K562 (cell line): ENCODE results near the gene IFNGR2. TPM values are rescaled to one million over a fixed set of nuclear protein-coding genes. Genes with fewer than 3 reads are reported as not detected.

Experiments used
- ARID3A ChIP-seq: IDR thresholded peaks from 2 replicates; pipeline ENCODE4 v1.6.1; 2012; ENCODE audit warnings: low read depth, low read length, improper control_type of control experiment, borderline replicate concordance
- BCL6 ChIP-seq: fragments of 250-450 bp; sonication (Bioruptor Pico); IDR thresholded peaks from 2 replicates; pipeline ENCODE4 v1.4.0; 2020
- CEBPG ChIP-seq, 3 experiments: fragments of 200-800 bp in 1 of 3; sonication (Bioruptor generic) in 1 of 3; sonication (generic) in 1 of 3; formaldehyde crosslinking in 1 of 3; IDR thresholded peaks in 2 of 3; conservative IDR thresholded peaks in 1 of 3; 2 replicates each; pipeline versions ENCODE4 v1.6.1 to v1.8.0; 2016 to 2022; ENCODE audit warnings: missing compliant biosample characterization in 2 of 3, missing genetic modification characterization in 2 of 3, mild to moderate bottlenecking in 1 of 3, missing genetic modification reagents in 1 of 3
- FOSL1 ChIP-seq: fragments of 200-800 bp; sonication (Bioruptor generic); conservative IDR thresholded peaks from 2 replicates; pipeline ENCODE4 v1.6.1; 2016; ENCODE audit warnings: missing genetic modification characterization, missing compliant biosample characterization
- FOXA3 ChIP-seq, 2 experiments: fragments of 450-650 bp in 1 of 2; sonication (generic) in 1 of 2; formaldehyde crosslinking; IDR thresholded peaks in 1 of 2; conservative IDR thresholded peaks in 1 of 2; 2 replicates each; pipeline versions ENCODE4 v1.4.0 to v1.8.0; 2020 to 2022; ENCODE audit warnings: mild to moderate bottlenecking in 2 of 2, missing genetic modification reagents in 1 of 2
- HDAC1 ChIP-seq, 2 experiments: fragments of 450-650 bp; IDR thresholded peaks; 2 replicates each; pipeline ENCODE4 v1.6.1; 2016 to 2017; ENCODE audit warnings: inconsistent platforms in 1 of 2, mild to moderate bottlenecking in 1 of 2, moderate library complexity in 1 of 2
- KLF1 ChIP-seq: fragments of 450-650 bp; IDR thresholded peaks from 2 replicates; pipeline ENCODE4 v1.6.1; 2016; ENCODE audit warnings: missing genetic modification characterization, missing compliant biosample characterization
- MED1 ChIP-seq: sonication (generic); formaldehyde crosslinking; IDR thresholded peaks from 2 replicates; pipeline ENCODE4 v1.8.1; 2023; ENCODE audit warnings: missing genetic modification reagents, borderline replicate concordance
- NFXL1 ChIP-seq: fragments of 450-650 bp; formaldehyde crosslinking; IDR thresholded peaks from 2 replicates; pipeline ENCODE4 v1.4.0; 2021; ENCODE audit warnings: mild to moderate bottlenecking
- NR2C2 ChIP-seq, 2 experiments: fragments of 200-800 bp in 1 of 2; sonication (Bioruptor generic) in 1 of 2; sonication (generic) in 1 of 2; formaldehyde crosslinking in 1 of 2; IDR thresholded peaks; 2 replicates each; pipeline versions ENCODE4 v1.6.1 to v1.8.0; 2016 to 2022; ENCODE audit warnings: mild to moderate bottlenecking in 1 of 2, missing compliant biosample characterization in 1 of 2, missing genetic modification characterization in 1 of 2, missing genetic modification reagents in 1 of 2
- NR4A1 ChIP-seq, 2 experiments: fragments of 250-450 bp in 1 of 2; fragments of 450-650 bp in 1 of 2; sonication (Bioruptor Pico) in 1 of 2; IDR thresholded peaks; 2 replicates each; pipeline versions ENCODE4 v1.4.0 to v1.6.1; 2016 to 2020; ENCODE audit warnings: mild to moderate bottlenecking in 2 of 2, missing compliant biosample characterization in 1 of 2, missing genetic modification characterization in 1 of 2, moderate library complexity in 1 of 2
- POLR2H ChIP-seq: IDR thresholded peaks from 2 replicates; pipeline ENCODE4 v1.6.1; 2016; ENCODE audit warnings: missing genetic modification characterization, low read depth, mild to moderate bottlenecking, control low read depth, missing compliant biosample characterization, moderate library complexity
- RNF219 ChIP-seq: fragments of 250-450 bp; sonication (Bioruptor Pico); IDR thresholded peaks from 2 replicates; pipeline ENCODE4 v1.5.0; 2022; ENCODE audit warnings: mild to moderate bottlenecking
- SMAD4 ChIP-seq: fragments of 250-450 bp; sonication (Bioruptor Pico); conservative IDR thresholded peaks from 2 replicates; pipeline ENCODE4 v1.8.0; 2021; ENCODE audit warnings: inconsistent platforms, mild to moderate bottlenecking, moderate library complexity
- TEAD4 ChIP-seq, 2 experiments: sonication (generic) in 1 of 2; formaldehyde crosslinking in 1 of 2; IDR thresholded peaks; 2 replicates each; pipeline versions ENCODE4 v1.6.1 to v1.8.0; 2012 to 2022; ENCODE audit warnings: borderline replicate concordance in 1 of 2, inconsistent platforms in 1 of 2, low read length in 1 of 2, mild to moderate bottlenecking in 1 of 2, missing genetic modification reagents in 1 of 2
- TOE1 ChIP-seq, 2 experiments: fragments of 450-650 bp in 1 of 2; sonication (generic) in 1 of 2; formaldehyde crosslinking in 1 of 2; IDR thresholded peaks; 2 replicates each; pipeline versions ENCODE4 v1.7.1 to v1.8.0; 2016 to 2022; ENCODE audit warnings: borderline replicate concordance in 2 of 2, mild to moderate bottlenecking in 2 of 2, antibody characterized with exemption in 1 of 2, inconsistent platforms in 1 of 2, low read depth in 1 of 2, missing genetic modification reagents in 1 of 2, moderate library complexity in 1 of 2
- ZBTB17 ChIP-seq: fragments of 450-650 bp; formaldehyde crosslinking; IDR thresholded peaks from 2 replicates; pipeline ENCODE4 v1.4.0; 2020; ENCODE audit warnings: mild to moderate bottlenecking
- ZNF133 ChIP-seq: fragments of 250-450 bp; sonication (Bioruptor Pico); IDR thresholded peaks from 2 replicates; pipeline ENCODE4 v1.4.0; 2020; ENCODE audit warnings: mild to moderate bottlenecking
- ZNF217 ChIP-seq: sonication (generic); formaldehyde crosslinking; IDR thresholded peaks from 2 replicates; pipeline ENCODE4 v1.8.0; 2022; ENCODE audit warnings: mild to moderate bottlenecking, missing genetic modification reagents
- ZZZ3 ChIP-seq: fragments of 450-650 bp; IDR thresholded peaks from 2 replicates; pipeline ENCODE4 v1.6.1; 2016; ENCODE audit warnings: antibody characterized with exemption, mild to moderate bottlenecking, moderate library complexity
- polyA plus RNA-seq, 8 experiments: library from polyadenylated mRNA; depleted of rRNA in 4 of 8; stranded (reverse) in 5 of 8; unstranded in 3 of 8; fragments of >200 nt; fragmentation: Nextera tagmentation in 2 of 8; fragmentation: Illumina TruSeq in 1 of 8; extraction: Ambion mirVana in 2 of 8; extraction: Trizol in 1 of 8; gene quantifications; 2 replicates each; pipeline versions ENCODE4 v1.2.1 to v1.2.3, GENCODE V29; 2011 to 2014; ENCODE audit warnings: inconsistent platforms in 1 of 8, missing spikeins in 1 of 8
- total RNA-seq, 7 experiments: library from RNA; depleted of rRNA in 6 of 7; stranded (reverse); fragments of >200 nt in 6 of 7; fragmentation: Illumina TruSeq in 2 of 7; extraction: Trizol in 2 of 7; gene quantifications; 2 replicates each; pipeline versions ENCODE4 v1.2.1 to v1.2.3, GENCODE V29; 2011 to 2021; ENCODE audit warnings: low replicate concordance in 1 of 7
- TF ChIP-seq, protein P1 (sequence below): fragments of 450-650 bp; formaldehyde crosslinking; IDR thresholded peaks from 2 replicates; pipeline ENCODE4 v1.4.0; 2020; ENCODE audit warnings: mild to moderate bottlenecking, moderate library complexity

IFNGR2 gene
- total and polyA plus RNA-seq, 9 of the 15 experiments (the other 6 are each of a cell fraction or from before 2014, with no cell fraction given): 6.7 to 58.0 (median 28.5) TPM

DNA sequence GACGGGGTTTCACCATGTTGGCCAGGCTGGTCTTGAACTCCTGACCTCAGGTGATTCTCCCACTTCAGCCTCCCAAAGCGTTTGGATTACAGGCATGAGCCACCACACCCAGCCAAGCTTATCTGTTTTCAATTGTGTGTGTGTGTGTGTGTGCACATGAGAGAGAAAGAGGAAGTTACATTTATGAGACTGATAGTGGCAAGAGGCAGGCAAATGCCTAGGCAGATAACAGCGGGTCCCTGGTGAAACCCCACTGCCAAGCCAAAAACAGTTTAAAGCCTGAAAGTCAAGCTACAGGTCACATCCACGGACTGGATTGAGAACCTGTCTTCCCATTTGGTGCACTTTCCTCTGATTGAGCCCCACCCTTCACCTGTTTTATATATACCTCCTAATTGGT is 35.1 kb upstream of the IFNGR2 start (continued):
- TF ChIP-seq ARID3A (no peak), NR4A1 (CRISPR knock-in tag; IDR thresholded peaks at IDR 0.05) (no peak), NR4A1 (tag; IDR thresholded peaks at IDR 0.05) (no peak), TEAD4 (IDR thresholded peaks at IDR 0.05; ENCODE audit: low read length) (peak; percentile 74), TEAD4 (CRISPR knock-in tag; IDR thresholded peaks at IDR 0.05; ENCODE audit: borderline replicate concordance) (no peak), RNF219 (CRISPR knock-in tag) (no peak), KLF1 (tag) (peak; percentile 33; the same call in 1 of the 2 replicates), HDAC1 (IDR thresholded peaks at IDR 0.05) (peak in 1 of 2 experiments; percentile 35; a peak in 1 of 4 replicates), POLR2H (tag) (no peak), NFXL1 (CRISPR knock-in tag) (no peak), ZNF217 (CRISPR knock-in tag) (no peak), FOSL1 (peak; percentile 30; the same call in 1 of the 2 replicates), SMAD4 (CRISPR knock-in tag) (peak; percentile 57), FOXA3 (CRISPR knock-in tag; conservative IDR thresholded peaks at IDR 0.05 in 1 of 2, IDR thresholded peaks at IDR 0.05 in 1 of 2) (peak in 1 of 2 experiments; percentile 41; a peak in 1 of 4 replicates), ZBTB17 (CRISPR knock-in tag) (0 out of 2 replicates have a peak, but pooled peaks have one; percentile 30), ZNF133 (no peak), BCL6 (CRISPR knock-in tag) (0 out of 2 replicates have a peak, but pooled peaks have one; percentile 20), MED1 (CRISPR knock-in tag) (no peak), CEBPG (CRISPR knock-in tag; IDR thresholded peaks at IDR 0.05) (no peak), CEBPG (tag; conservative IDR thresholded peaks at IDR 0.05 in 1 of 2, IDR thresholded peaks at IDR 0.05 in 1 of 2) (no peak), ZZZ3 (no peak), TOE1 (IDR thresholded peaks at IDR 0.05; ENCODE audit: borderline replicate concordance) (no peak), TOE1 (CRISPR knock-in tag; IDR thresholded peaks at IDR 0.05; ENCODE audit: borderline replicate concordance, low read depth) (no peak), NR2C2 (CRISPR knock-in tag; IDR thresholded peaks at IDR 0.05) (no peak), NR2C2 (tag; IDR thresholded peaks at IDR 0.05) (no peak; the same call in 1 of the 2 replicates)
- TF ChIP-seq, protein P1, sequence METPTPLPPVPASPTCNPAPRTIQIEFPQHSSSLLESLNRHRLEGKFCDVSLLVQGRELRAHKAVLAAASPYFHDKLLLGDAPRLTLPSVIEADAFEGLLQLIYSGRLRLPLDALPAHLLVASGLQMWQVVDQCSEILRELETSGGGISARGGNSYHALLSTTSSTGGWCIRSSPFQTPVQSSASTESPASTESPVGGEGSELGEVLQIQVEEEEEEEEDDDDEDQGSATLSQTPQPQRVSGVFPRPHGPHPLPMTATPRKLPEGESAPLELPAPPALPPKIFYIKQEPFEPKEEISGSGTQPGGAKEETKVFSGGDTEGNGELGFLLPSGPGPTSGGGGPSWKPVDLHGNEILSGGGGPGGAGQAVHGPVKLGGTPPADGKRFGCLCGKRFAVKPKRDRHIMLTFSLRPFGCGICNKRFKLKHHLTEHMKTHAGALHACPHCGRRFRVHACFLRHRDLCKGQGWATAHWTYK (CRISPR knock-in tag): 0 out of 2 replicates have a peak, but pooled peaks have one; percentile 24
